ENCODE measurements around the gene ASTN2.

ASTN2 gene

GRCh38 chr9:116736399-116737151, 678.3 kb downstream of the ASTN2 start:
- DNase-seq (ENCODE audit: low read depth): no peak

- DNase-seq (ENCODE audit: low read depth): no peak
These were observed 681.7 kb downstream of the ASTN2 start for GRCh38 chr9:116733010-116733641.

- DNase-seq (ENCODE audit: low read depth): no peak
These were observed 688.3 kb downstream of the ASTN2 start for GRCh38 chr9:116726602-116727001.

DNA sequence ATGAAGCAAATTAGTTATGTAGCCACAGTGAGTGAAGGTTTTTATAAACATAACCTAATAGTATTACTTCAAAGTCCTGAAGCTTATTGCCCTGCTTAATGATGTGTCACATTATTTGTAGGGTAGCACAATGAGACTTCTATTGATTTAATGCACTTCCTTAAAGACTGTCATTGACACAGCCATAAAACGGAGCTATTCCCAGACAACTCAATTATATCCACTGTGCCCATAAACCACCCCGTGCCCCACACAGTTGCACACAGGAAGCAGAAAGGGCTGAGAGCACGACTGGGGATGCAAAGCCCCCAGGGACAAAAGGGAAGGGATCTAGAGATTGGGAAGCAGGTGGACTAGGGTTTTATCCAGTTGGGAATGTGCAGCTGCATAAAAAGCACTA, 690.7 kb downstream of the ASTN2 start:
- no peak for DNase-seq (ENCODE audit: low read depth)

DNA sequence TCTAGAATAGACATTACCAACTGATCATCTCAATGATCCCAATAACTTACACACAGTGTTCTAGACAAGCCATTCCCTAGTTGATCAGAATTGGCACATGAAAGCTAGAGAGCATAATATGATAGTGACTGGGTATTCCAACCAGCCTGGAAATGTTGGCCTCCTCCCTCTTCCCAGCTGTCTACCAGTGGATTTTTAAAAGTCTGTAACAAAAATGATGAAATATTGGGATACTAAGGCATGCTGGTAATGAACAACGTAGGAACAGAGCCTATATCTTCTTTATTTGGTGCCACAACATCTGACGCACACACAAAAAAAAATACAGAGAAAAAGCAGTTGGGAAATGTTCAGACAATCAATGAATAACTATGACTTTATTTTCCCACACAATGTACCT, 692.9 kb downstream of the ASTN2 start:
- DNase-seq (ENCODE audit: low read depth): no peak

GRCh38 chr9:116721411-116721810, 693.4 kb downstream of the ASTN2 start:
- DNase-seq (ENCODE audit: low read depth): no peak

DNA sequence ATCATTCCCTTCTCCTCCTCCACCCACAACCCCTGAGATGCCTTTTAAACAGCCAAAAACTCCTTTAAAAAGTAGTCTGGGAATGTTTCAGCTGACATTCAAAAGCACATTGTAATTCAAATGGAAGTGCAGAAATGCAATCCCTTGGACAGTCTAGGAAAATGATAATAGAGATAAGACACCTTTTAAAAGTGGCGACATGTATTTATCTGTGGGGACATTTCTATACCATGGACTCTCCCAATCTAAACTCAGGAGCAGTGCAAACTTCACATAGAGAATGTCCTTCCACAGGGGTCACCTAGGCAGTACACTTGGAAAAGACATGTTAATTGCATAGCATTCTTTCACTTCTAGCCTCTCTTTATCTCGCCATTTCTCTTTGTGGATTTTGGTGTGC, 694.7 kb downstream of the ASTN2 start:
- no peak for DNase-seq (ENCODE audit: low read depth)

- no peak for DNase-seq (ENCODE audit: low read depth)
These were observed 696.7 kb downstream of the ASTN2 start for GRCh38 chr9:116718111-116718510.

GRCh38 chr9:116717150-116717549, 697.7 kb downstream of the ASTN2 start:
- no peak for DNase-seq (ENCODE audit: low read depth)

GRCh38 chr9:116716438-116716837, 698.4 kb downstream of the ASTN2 start:
- DNase-seq (ENCODE audit: low read depth): no peak

- no peak for DNase-seq (ENCODE audit: low read depth)
These were observed 699.1 kb downstream of the ASTN2 start for GRCh38 chr9:116715751-116716150.

GRCh38 chr9:116713271-116713670, 701.6 kb downstream of the ASTN2 start:
- no peak for DNase-seq (ENCODE audit: low read depth)

DNA sequence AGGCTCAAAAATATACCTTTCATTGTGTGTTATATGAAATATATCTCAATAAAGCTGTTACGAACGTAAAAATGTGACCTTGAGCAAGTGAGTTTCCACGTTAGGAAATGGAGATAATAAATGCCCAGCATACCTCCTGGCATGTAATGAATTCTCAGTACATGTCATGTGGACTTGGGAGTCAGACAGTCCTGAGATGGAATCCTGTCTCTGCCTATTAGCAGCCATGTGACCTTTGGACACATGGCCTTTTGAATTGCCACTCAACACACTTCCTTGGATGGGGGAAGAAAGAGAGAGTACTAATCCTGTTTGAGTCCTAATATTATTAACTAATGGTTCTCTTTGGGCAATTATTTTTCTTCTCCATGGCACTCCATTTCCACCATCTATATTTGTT, 702.1 kb downstream of the ASTN2 start:
- no peak for DNase-seq (ENCODE audit: low read depth)

DNA sequence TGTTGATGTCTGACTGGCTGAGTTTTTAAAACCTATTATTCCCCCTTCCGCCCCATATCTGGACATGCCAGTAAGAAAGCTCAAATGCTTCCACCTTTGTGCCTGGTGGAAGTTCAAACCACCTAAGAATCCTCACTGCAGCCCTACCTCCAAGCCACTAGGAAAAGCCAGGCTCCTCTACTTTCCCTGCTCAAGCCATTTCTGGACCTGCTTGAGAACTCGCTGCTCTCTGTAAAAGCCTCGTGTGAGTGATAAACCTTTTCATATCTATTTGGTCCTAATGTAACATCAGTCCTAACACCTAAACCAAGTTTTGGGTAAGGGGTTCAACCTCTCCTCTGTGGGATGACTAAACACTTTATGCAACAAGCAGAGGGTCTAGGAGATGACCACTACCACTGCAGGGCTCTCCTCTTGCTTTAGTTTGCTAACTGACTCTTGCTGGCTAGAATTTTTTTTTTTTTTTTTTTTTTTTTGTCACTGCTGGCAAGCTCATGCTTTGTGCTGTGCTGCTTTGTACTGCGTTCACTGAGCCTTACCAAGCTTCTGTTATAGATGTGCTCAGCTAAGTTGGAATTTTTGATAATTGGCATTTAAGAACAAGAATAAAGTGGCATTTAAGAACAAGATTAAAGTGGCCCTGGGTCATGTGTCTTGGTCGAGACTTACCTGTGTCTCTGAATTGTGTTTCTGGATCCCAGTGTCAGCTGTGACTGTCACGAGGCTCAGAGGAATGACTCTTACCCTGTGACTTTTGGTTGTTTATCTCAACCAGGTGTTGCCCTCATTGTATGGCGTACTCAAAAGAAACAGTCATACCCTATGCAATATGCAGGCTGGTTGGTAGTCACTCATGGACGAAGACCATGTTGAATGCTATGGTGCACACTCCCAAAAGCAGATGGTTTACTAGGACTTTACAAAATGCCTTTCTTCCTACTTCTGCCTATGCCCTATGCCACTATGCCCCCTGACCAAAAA, 708.3 kb downstream of the ASTN2 start:
- DNase-seq (ENCODE audit: low read depth): no peak

GRCh38 chr9:116705531-116705930, 709.3 kb downstream of the ASTN2 start:
- DNase-seq (ENCODE audit: low read depth): no peak

- DNase-seq (ENCODE audit: low read depth): no peak
These were observed 710.4 kb downstream of the ASTN2 start for GRCh38 chr9:116704470-116704869.

GRCh38 chr9:116703634-116704033, 711.2 kb downstream of the ASTN2 start:
- DNase-seq (ENCODE audit: low read depth): no peak

DNA sequence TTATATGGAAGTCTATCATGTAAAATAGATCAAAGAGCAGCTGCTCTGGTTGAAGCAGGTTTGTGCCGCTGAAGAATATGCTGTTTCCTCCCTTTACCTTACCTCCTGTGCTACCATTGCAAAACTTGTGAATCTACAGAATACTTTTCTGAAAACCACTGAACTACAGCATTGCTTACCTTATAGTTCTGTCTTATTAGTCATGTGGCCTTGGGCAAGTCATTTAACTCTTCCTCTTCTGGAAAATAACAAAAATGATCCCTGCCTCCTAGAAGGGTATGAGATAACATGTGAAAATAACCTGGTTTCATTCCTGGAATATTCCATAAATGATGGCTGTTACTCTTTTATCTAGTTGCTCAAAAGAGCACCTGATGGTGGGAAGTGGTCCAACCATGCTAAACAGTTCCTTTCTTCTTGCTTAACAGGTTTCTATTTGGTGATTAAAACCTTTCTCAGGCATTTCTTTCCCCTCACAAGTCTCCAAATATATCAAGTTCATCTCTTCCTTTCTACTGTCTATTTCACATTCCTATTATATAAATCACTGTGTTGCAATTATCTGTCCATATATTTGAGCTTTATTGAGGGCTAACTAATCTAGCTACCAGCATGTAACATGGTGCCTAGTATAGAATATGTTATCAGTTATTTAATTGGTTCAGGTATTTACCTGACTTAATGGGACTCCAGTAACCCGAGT, 712.8 kb downstream of the ASTN2 start:
- no peak for DNase-seq (ENCODE audit: low read depth)

GRCh38 chr9:116700882-116701865, 713.7 kb downstream of the ASTN2 start:
- no peak for DNase-seq (ENCODE audit: low read depth)

- no peak for DNase-seq (ENCODE audit: low read depth)
These were observed 714.6 kb downstream of the ASTN2 start for GRCh38 chr9:116700279-116700678.

DNA sequence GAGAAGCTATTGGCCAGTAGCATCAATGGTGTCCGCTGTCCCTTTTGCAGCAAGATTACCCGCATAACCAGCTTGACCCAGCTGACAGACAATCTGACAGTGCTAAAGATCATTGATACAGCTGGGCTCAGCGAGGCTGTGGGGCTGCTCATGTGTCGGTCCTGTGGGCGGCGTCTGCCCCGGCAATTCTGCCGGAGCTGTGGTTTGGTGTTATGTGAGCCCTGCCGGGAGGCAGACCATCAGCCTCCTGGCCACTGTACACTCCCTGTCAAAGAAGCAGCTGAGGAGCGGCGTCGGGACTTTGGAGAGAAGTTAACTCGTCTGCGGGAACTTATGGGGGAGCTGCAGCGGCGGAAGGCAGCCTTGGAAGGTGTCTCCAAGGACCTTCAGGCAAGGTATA, 717.0 kb downstream of the ASTN2 start:
- no peak for DNase-seq (ENCODE audit: low read depth)

All from stimulated activated CD4-positive, alpha-beta T cell treated with anti-CD3 and anti-CD28 coated beads, Interleukin-2, amount 100 ng/mL, for 4 hours (primary cell).